ENCODE results near the gene IL36RN. TPM values are rescaled to one million over a fixed set of nuclear protein-coding genes. Genes with fewer than 3 reads are reported as not detected.

IL36RN gene
- total RNA-seq, 1 experiment from 2014 or later = not detected

DNA sequence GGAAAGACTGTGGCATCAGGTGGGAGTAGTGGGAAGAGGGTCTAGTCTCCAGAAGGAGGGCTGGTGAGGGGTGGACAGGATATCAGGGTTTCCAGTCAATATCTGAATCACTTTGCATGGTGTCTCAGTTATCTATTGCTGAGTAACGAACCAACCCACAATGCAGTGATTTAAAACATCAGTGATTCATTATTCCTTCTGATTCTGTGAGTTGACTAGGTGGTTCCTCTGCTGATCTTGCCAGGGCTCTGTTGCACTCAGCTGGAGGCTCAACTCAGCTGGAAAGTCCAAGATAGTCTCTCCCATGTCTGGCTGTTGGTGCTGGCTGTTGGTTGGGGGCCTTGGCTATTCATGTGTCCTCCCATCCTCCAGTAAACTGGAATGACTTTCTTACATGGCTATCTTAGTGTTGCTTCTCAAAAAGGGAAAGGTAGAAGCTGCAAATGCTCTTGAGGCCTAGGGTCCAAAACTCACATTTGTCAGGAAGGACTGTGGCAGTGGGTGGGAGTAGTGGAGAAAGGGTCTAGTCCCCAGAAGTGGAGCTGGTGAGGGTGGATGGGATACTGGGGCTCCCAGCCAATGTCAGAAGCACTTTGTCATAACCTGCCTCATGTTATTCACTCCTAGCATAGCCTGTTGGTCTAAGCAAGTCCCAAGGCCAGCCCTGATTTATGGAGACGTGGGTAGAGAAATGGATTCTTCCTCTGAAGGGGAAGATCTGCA, 22.7 kb downstream of the IL36RN start:
- DNase-seq (ENCODE audit: low spot score) = no peak
- no peak overlapping the region for H3K4me3 ChIP-seq (ENCODE audit: low read depth, low read length, poor library complexity, severe bottlenecking)
- TF ChIP-seq, protein P1, sequence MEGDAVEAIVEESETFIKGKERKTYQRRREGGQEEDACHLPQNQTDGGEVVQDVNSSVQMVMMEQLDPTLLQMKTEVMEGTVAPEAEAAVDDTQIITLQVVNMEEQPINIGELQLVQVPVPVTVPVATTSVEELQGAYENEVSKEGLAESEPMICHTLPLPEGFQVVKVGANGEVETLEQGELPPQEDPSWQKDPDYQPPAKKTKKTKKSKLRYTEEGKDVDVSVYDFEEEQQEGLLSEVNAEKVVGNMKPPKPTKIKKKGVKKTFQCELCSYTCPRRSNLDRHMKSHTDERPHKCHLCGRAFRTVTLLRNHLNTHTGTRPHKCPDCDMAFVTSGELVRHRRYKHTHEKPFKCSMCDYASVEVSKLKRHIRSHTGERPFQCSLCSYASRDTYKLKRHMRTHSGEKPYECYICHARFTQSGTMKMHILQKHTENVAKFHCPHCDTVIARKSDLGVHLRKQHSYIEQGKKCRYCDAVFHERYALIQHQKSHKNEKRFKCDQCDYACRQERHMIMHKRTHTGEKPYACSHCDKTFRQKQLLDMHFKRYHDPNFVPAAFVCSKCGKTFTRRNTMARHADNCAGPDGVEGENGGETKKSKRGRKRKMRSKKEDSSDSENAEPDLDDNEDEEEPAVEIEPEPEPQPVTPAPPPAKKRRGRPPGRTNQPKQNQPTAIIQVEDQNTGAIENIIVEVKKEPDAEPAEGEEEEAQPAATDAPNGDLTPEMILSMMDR (conservative IDR thresholded peaks at IDR 0.05; ENCODE audit: low read depth, low read length) = no peak
- TF ChIP-seq EZH2 (IDR thresholded peaks at IDR 0.05; ENCODE audit: borderline replicate concordance, low read depth, low read length, poor library complexity, severe bottlenecking) = no peak
- no peaks in the 10 kb centered on the region for H3K4me1 ChIP-seq (ENCODE audit: insufficient read depth, low read length, poor library complexity, severe bottlenecking)
- ChIA-PET POLR2A (ENCODE audit: low non-redundant PET) (no interaction called here), CTCF (no interaction called here)
- no peaks in the 10 kb centered on the region for H3K27me3 ChIP-seq (replicated peaks; ENCODE audit: insufficient read depth, low read depth, low read length, poor library complexity)
- no TSS peak for BruUV-seq (replicated peaks)
- no peak overlapping the region for H3K27ac ChIP-seq (ENCODE audit: low read depth, low read length, poor library complexity, severe bottlenecking)
- H3K9me3 ChIP-seq (ENCODE audit: low read depth, low read length, poor library complexity, severe bottlenecking) = no peaks in the 10 kb centered on the region
- no peaks in the 10 kb centered on the region for H3K36me3 ChIP-seq (ENCODE audit: insufficient read depth, low read length, poor library complexity, severe bottlenecking)
- intact Hi-C loops (cut with micrococcal nuclease; ENCODE audit: unreplicated experiment) = loop anchor here (2.0 kb wide), 1 partner anchor 117 kb away; no protein-coding TSS in a partner anchor

DNA sequence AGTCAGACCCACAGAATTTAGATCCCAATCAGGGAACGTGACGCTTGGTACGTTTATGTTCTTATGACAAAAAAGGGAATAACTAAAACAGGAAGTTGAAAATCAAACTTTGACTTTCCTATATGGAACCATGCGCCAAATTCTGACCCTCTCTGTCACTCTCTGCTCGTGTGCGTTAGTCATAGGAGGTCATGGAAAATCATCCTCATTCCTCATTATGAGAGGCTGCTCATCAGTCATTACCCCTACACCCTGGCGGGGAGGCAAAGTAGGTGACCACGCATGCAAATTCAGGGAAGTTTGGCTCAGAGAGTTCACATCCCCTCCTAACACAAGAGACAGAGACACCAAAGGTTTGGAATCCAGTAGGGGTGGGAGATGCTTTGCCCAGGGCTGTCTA, 24.3 kb downstream of the IL36RN start:
- CTCF ChIA-PET = interaction anchor here (0.6 kb wide), 1 partner anchor 200 kb away, joined by 8 read pairs; no protein-coding TSS in a partner anchor

DNA sequence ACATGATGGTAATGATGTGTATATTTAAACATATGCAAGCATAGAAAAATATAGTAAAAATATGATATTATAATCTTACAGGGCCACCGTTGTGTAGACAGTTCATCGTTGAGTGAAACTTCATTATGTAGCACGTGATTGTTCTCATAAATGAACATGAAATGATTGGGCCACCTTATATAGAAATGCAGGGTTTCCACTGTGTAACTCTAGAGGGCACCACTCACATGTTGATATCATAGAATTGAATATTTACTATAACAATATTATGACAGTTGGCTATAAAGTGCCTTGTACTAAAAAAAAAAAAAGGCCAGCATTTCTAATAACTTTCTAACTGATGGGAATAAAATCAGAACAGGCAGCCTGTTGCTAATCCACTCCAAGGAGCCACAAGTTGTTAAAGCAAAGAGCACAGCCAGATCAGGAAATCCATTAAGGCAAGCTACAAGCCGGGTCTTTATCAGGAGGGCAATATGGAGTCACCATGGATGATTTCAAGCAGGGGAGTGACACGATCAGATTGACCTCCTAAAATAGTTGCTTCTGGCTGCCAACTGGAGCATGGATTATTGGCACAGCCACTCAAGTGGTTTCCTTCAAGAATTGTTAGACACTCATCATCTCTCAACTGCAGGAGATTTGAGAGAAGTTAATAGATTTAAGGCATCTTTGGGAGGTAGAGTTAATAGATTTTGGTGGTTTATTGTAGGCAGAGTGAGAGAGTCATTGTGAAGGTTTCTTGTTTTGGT, 25.4 kb downstream of the IL36RN start:
- no peak for TF ChIP-seq EZH2 (IDR thresholded peaks at IDR 0.05; ENCODE audit: borderline replicate concordance, low read depth, low read length, poor library complexity, severe bottlenecking)
- TF ChIP-seq, protein P1 (conservative IDR thresholded peaks at IDR 0.05; ENCODE audit: low read depth, low read length) = peak; percentile 62
- no peak overlapping the region for H3K4me3 ChIP-seq (ENCODE audit: low read depth, low read length, poor library complexity, severe bottlenecking)
- H3K4me1 ChIP-seq (ENCODE audit: insufficient read depth, low read length, poor library complexity, severe bottlenecking) = no peaks in the 10 kb centered on the region
- ChIA-PET POLR2A (ENCODE audit: low non-redundant PET) (no interaction called here), CTCF (no interaction called here)
- no peaks in the 10 kb centered on the region for H3K36me3 ChIP-seq (ENCODE audit: insufficient read depth, low read length, poor library complexity, severe bottlenecking)
- no peak overlapping the region for H3K27ac ChIP-seq (ENCODE audit: low read depth, low read length, poor library complexity, severe bottlenecking)
- DNase-seq (ENCODE audit: low spot score) = peak; percentile 9
- peaks cover 7% of the 10 kb centered on the region for H3K27me3 ChIP-seq (replicated peaks; ENCODE audit: insufficient read depth, low read depth, low read length, poor library complexity)
- no peaks in the 10 kb centered on the region for H3K9me3 ChIP-seq (ENCODE audit: low read depth, low read length, poor library complexity, severe bottlenecking)
- no TSS peak for BruUV-seq (replicated peaks)
- intact Hi-C loops (cut with micrococcal nuclease; ENCODE audit: unreplicated experiment) = no loop called here

More for the DNA sequence above, 24.3 kb downstream of the IL36RN start:
- intact Hi-C loops (cut with micrococcal nuclease; ENCODE audit: unreplicated experiment) = no loop called here
- no peaks in the 10 kb centered on the region for H3K4me1 ChIP-seq (ENCODE audit: insufficient read depth, low read length, poor library complexity, severe bottlenecking)
- H3K27me3 ChIP-seq (replicated peaks; ENCODE audit: insufficient read depth, low read depth, low read length, poor library complexity) = peaks cover 3% of the 10 kb centered on the region
- H3K9me3 ChIP-seq (ENCODE audit: low read depth, low read length, poor library complexity, severe bottlenecking) = no peaks in the 10 kb centered on the region
- DNase-seq (ENCODE audit: low spot score) = no peak
- no peaks in the 10 kb centered on the region for H3K36me3 ChIP-seq (ENCODE audit: insufficient read depth, low read length, poor library complexity, severe bottlenecking)
- BruUV-seq (replicated peaks) = no TSS peak
- TF ChIP-seq, protein P1 (conservative IDR thresholded peaks at IDR 0.05; ENCODE audit: low read depth, low read length) = no peak
- no peak for TF ChIP-seq EZH2 (IDR thresholded peaks at IDR 0.05; ENCODE audit: borderline replicate concordance, low read depth, low read length, poor library complexity, severe bottlenecking)
- POLR2A ChIA-PET (ENCODE audit: low non-redundant PET) = no interaction called here
- H3K27ac ChIP-seq (ENCODE audit: low read depth, low read length, poor library complexity, severe bottlenecking) = no peak overlapping the region
- no peak overlapping the region for H3K4me3 ChIP-seq (ENCODE audit: low read depth, low read length, poor library complexity, severe bottlenecking)

Data from A673 (cell line).